Mesendoderm (in vitro differentiated cells): ENCODE results near the gene CNTN4.

ENCODE experiments used
- DNase-seq: peaks from one replicate; pipeline ENCODE4 v3.0.0; 2013
- H2AK5ac ChIP-seq: 2 replicates; pipeline ENCODE4 v1.6.1; 2013; ENCODE audit warnings: low read length, inconsistent platforms
- H2BK120ac ChIP-seq: 2 replicates; pipeline ENCODE4 v1.6.1; 2013; ENCODE audit warnings: low read depth, mild to moderate bottlenecking, low read length, moderate library complexity, mixed read lengths
- H2BK15ac ChIP-seq: replicated peaks from 2 replicates; pipeline ENCODE4 v1.6.1; 2013; ENCODE audit warnings: low read depth, mild to moderate bottlenecking, moderate library complexity
- H2BK5ac ChIP-seq: 2 replicates; pipeline ENCODE4 v1.6.1; 2013; ENCODE audit warnings: low read length, inconsistent platforms
- H3K18ac ChIP-seq: 2 replicates; pipeline ENCODE4 v1.6.1; 2013; ENCODE audit warnings: mild to moderate bottlenecking, low read length, mixed read lengths
- H3K23ac ChIP-seq: one replicate; pipeline ENCODE4 v1.6.1; 2013; ENCODE audit warnings: low read length
- H3K27ac ChIP-seq: 2 replicates; pipeline ENCODE4 v1.5.1; 2013; ENCODE audit warnings: low read depth, mild to moderate bottlenecking, inconsistent platforms, low read length, moderate library complexity
- H3K27me3 ChIP-seq: 2 replicates; pipeline ENCODE4 v1.6.1; 2013; ENCODE audit warnings: low read length, control low read depth, mild to moderate bottlenecking, inconsistent platforms; ENCODE audit not compliant: insufficient read depth, poor library complexity
- H3K36me3 ChIP-seq: 2 replicates; pipeline ENCODE4 v1.6.1; 2013; ENCODE audit warnings: low read length, inconsistent platforms; ENCODE audit not compliant: control insufficient read depth, insufficient read depth
- H3K4ac ChIP-seq: one replicate; pipeline ENCODE4 v1.6.1; 2013; ENCODE audit warnings: low read depth, mild to moderate bottlenecking, low read length, moderate library complexity
- H3K4me1 ChIP-seq: 2 replicates; pipeline ENCODE4 v1.6.1; 2013; ENCODE audit warnings: low read depth, low read length, inconsistent platforms; ENCODE audit not compliant: control insufficient read depth
- H3K4me2 ChIP-seq: 2 replicates; pipeline ENCODE4 v1.6.1; 2013; ENCODE audit warnings: low read length
- H3K4me3 ChIP-seq: 2 replicates; pipeline ENCODE4 v1.5.1; 2013; ENCODE audit warnings: mild to moderate bottlenecking, low read length
- H3K56ac ChIP-seq: one replicate; pipeline ENCODE4 v1.6.1; 2013; ENCODE audit warnings: low read length
- H3K79me1 ChIP-seq: 2 replicates; pipeline ENCODE4 v1.6.1; 2013; ENCODE audit warnings: low read length, inconsistent platforms
- H3K79me2 ChIP-seq: 2 replicates; pipeline ENCODE4 v1.6.1; 2013; ENCODE audit warnings: mild to moderate bottlenecking, low read length; ENCODE audit not compliant: control insufficient read depth, insufficient read depth
- H3K9ac ChIP-seq: 2 replicates; pipeline ENCODE4 v1.6.1; 2013; ENCODE audit warnings: low read length, inconsistent platforms
- H4K5ac ChIP-seq: one replicate; pipeline ENCODE4 v1.6.1; 2013; ENCODE audit warnings: low read length
- H4K8ac ChIP-seq: one replicate; pipeline ENCODE4 v1.6.1; 2013; ENCODE audit warnings: low read depth, mild to moderate bottlenecking, control low read depth, low read length, moderate library complexity
- WGBS: extraction: QIAGEN DNeasy Blood & Tissue Kit; methylation state at CpG from one replicate; pipeline ENCODE4 v1.1.7; 2013; ENCODE audit warnings: low lambda C conversion rate, missing lambda C conversion rate; ENCODE audit not compliant: insufficient coverage; ENCODE audit errors: extremely low coverage; 5-methylcytosine and 5-hydroxymethylcytosine counted together

Gene CNTN4

DNA sequence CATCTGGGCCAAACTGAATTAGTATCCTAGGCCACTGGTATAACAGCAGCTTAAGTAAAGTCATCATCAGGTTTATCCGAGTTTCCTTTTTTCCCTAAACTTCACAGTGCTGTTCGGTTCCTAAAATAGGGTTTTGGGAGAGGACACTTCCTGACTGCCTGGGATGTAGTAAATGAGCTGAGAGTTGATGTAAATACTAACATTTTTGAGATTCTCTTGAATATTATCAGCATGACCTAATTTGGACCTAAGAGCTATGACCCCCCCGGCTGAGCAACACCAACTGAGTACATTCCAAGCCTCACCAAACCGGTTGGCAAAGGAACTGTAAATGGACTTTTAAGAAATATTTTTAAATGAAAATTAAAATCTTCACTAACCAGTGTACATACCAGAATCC lies 932.7 kb downstream of the CNTN4 start:
- DNase-seq: peak; percentile 91
- H2BK15ac ChIP-seq: no peak overlapping the region
- H4K8ac ChIP-seq: no peak overlapping the region
- H3K4me3 ChIP-seq: no peak overlapping the region
- H2BK5ac ChIP-seq: no peak overlapping the region
- no peak overlapping the region for H3K4ac ChIP-seq
- no peaks in the 10 kb centered on the region for H3K27me3 ChIP-seq
- no peaks in the 10 kb centered on the region for H3K79me1 ChIP-seq
- no peak overlapping the region for H3K23ac ChIP-seq
- no peak overlapping the region for H3K56ac ChIP-seq
- H3K36me3 ChIP-seq: no peaks in the 10 kb centered on the region
- peaks cover 3% of the 10 kb centered on the region for H3K4me1 ChIP-seq
- H3K4me2 ChIP-seq: no peak overlapping the region
- H4K5ac ChIP-seq: no peak overlapping the region
- no peak overlapping the region for H2AK5ac ChIP-seq
- H3K18ac ChIP-seq: no peak overlapping the region
- H3K79me2 ChIP-seq: no peaks in the 10 kb centered on the region
- no peak overlapping the region for H2BK120ac ChIP-seq
- no peak overlapping the region for H3K27ac ChIP-seq
- no peak overlapping the region for H3K9ac ChIP-seq
- no CpG with 5 or more reads among the region's 4 CpGs for WGBS

DNA sequence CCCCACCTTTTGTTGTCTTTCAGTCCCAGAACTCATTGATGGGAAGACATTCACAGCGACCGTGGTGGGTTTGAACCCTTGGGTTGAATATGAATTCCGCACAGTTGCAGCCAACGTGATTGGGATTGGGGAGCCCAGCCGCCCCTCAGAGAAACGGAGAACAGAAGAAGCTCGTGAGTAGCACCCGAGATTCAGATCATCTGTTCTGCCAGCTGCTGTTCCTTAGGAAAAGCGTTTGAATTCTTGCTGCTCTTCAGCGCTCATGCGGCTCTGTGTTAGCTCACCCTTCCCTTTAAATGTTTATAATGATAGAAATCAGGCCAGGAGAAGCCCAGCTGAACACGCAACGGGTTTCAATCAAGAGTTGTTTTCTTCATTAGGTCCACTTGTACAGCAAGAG lies 938.5 kb downstream of the CNTN4 start:
- H4K5ac ChIP-seq: no peak overlapping the region
- H3K4me2 ChIP-seq: no peak overlapping the region
- H2BK120ac ChIP-seq: no peak overlapping the region
- H2AK5ac ChIP-seq: no peak overlapping the region
- peak overlapping the region; percentile 25 for H3K18ac ChIP-seq
- H3K27ac ChIP-seq: no peak overlapping the region
- no peaks in the 10 kb centered on the region for H3K36me3 ChIP-seq
- no peak overlapping the region for H3K23ac ChIP-seq
- DNase-seq: no peak
- peaks cover 3% of the 10 kb centered on the region for H3K4me1 ChIP-seq
- no peaks in the 10 kb centered on the region for H3K27me3 ChIP-seq
- no peak overlapping the region for H3K4me3 ChIP-seq
- H4K8ac ChIP-seq: no peak overlapping the region
- H3K79me1 ChIP-seq: no peaks in the 10 kb centered on the region
- no peak overlapping the region for H3K56ac ChIP-seq
- H3K9ac ChIP-seq: no peak overlapping the region
- no peak overlapping the region for H3K4ac ChIP-seq
- H2BK5ac ChIP-seq: no peak overlapping the region
- no peak overlapping the region for H2BK15ac ChIP-seq
- no CpG with 5 or more reads among the region's 13 CpGs for WGBS
- H3K79me2 ChIP-seq: no peaks in the 10 kb centered on the region

DNA sequence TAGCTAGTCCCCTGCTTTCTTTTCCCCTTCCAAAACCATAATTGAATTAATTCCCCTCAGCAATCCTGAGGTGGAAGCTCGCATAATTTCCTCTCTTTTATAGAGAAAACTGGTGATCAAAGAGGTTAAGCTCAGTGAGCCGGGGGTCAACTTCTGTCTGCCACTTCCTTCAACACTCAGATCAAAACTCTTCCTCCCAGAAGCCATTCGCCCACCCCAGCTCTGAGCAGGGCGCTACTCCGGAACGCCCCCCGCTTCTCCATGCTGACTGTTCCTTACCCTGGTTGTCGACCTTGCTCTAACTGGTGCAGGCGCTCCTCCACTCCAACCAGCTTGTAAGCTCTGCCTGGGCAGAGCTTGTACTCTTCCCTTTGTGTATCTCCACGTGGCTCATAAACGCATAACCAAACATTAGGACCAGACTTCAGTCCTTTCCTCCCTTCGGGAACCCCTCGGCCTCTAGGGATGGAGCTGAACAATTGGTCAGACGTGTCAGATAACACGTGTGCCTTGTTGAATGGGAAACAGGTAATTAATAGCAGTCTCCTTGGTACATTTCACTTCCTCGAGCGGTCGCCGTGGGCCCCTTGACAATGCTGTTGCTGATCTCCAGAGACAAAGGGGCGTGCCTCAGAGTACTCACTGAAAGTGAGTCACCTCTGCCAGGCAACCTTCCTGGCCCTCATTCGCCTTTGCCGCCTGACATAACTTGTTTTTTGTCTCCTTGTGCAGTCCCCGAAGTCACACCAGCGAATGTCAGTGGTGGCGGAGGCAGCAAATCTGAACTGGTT lies 939.7 kb downstream of the CNTN4 start:
- DNase-seq: peak; percentile 67
- H3K79me2 ChIP-seq: no peaks in the 10 kb centered on the region
- H3K18ac ChIP-seq: peak overlapping the region; percentile 56
- H3K79me1 ChIP-seq: no peaks in the 10 kb centered on the region
- H3K27me3 ChIP-seq: no peaks in the 10 kb centered on the region
- no peak overlapping the region for H3K4ac ChIP-seq
- H4K8ac ChIP-seq: no peak overlapping the region
- no peak overlapping the region for H2AK5ac ChIP-seq
- H3K27ac ChIP-seq: no peak overlapping the region
- H2BK5ac ChIP-seq: no peak overlapping the region
- no CpG with 5 or more reads among the region's 25 CpGs for WGBS
- H3K4me3 ChIP-seq: no peak overlapping the region
- no peak overlapping the region for H3K4me2 ChIP-seq
- H2BK120ac ChIP-seq: no peak overlapping the region
- H3K36me3 ChIP-seq: no peaks in the 10 kb centered on the region
- H3K9ac ChIP-seq: no peak overlapping the region
- H3K23ac ChIP-seq: no peak overlapping the region
- no peak overlapping the region for H4K5ac ChIP-seq
- no peak overlapping the region for H3K56ac ChIP-seq
- peaks cover 3% of the 10 kb centered on the region for H3K4me1 ChIP-seq
- H2BK15ac ChIP-seq: no peak overlapping the region

DNA sequence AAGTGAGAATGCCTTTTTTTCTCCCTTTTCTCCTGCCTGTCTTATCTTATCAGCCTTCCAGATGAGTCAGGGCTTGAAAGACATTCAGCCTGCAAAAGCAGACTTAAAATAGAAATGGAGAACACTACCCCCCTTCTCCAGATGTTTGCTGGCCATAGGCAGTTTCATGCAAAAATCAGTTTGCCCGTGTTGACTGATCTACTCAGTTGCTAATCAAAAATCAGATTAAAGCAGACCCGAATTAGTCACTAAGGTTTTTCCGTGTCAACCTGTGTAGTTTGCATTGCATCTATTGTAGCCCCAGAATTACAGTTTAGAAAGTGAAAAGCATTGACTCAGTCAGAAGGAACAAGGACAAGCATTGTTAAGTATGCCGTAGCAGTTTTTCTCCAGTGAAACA lies 955.3 kb downstream of the CNTN4 start:
- Histone ChIP-seq H2BK15ac (no peak overlapping the region), H2BK120ac (no peak overlapping the region), H3K9ac (no peak overlapping the region), H4K5ac (no peak overlapping the region), H3K56ac (no peak overlapping the region), H3K36me3 (no peaks in the 10 kb centered on the region), H4K8ac (no peak overlapping the region), H3K4me1 (peaks cover 5% of the 10 kb centered on the region), H3K27me3 (no peaks in the 10 kb centered on the region), H3K4me2 (no peak overlapping the region), H3K18ac (no peak overlapping the region), H3K79me2 (no peaks in the 10 kb centered on the region), H3K23ac (no peak overlapping the region), H3K4ac (no peak overlapping the region), H2BK5ac (no peak overlapping the region), H3K27ac (no peak overlapping the region), H3K79me1 (no peaks in the 10 kb centered on the region), H2AK5ac (no peak overlapping the region), H3K4me3 (no peak overlapping the region)
- peak; percentile 85 for DNase-seq
- WGBS: no CpG with 5 or more reads among the region's 4 CpGs

DNA sequence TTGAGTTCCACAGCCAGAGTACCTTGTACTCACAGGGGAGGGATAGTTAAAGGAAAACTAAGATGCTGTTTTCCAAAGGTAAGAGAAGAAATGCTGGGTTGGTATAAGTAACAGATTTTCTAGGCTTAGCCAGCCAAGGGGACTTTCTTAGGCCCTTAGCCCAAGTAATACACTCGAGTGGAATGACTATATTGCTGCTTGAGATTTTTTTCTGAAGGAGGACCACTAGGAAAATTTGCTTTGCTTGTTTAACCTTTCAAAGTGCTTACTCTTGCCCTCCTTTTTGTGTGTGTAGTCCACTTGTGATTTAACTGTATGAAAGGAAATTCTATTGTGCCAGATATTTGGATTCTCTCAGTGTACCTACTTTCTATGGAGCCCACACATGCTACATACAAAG lies 961.0 kb downstream of the CNTN4 start:
- Histone ChIP-seq H3K27me3 (no peaks in the 10 kb centered on the region), H3K4me1 (peaks cover 4% of the 10 kb centered on the region), H3K18ac (no peak overlapping the region), H2BK5ac (no peak overlapping the region), H4K8ac (no peak overlapping the region), H2AK5ac (no peak overlapping the region), H3K79me2 (no peaks in the 10 kb centered on the region), H3K4me2 (no peak overlapping the region), H3K56ac (no peak overlapping the region), H3K36me3 (no peaks in the 10 kb centered on the region), H4K5ac (no peak overlapping the region), H3K9ac (no peak overlapping the region), H3K4ac (no peak overlapping the region), H3K4me3 (no peak overlapping the region), H2BK15ac (no peak overlapping the region), H3K23ac (no peak overlapping the region), H3K79me1 (no peaks in the 10 kb centered on the region), H2BK120ac (no peak overlapping the region), H3K27ac (no peak overlapping the region)
- WGBS: no CpG with 5 or more reads among the region's 1 CpG
- DNase-seq: no peak

DNA sequence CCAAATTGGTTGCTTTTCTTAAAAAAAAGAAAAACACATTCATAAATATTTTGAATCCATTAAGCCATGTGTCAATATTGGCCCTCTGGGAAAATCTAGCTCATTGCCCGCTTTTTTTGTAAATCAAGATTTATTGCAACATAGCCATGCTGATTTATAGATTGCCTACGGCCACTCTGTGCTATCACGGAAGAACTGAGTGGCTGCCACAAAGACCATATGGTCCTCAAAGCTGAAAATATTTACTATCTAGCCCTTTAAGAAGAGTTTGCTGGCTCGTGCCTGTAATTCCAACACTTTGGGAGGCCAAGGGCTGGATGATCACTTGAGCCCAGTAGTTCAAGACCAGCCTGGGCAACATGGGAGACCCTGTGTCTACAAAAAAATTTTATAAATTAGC lies 965.6 kb downstream of the CNTN4 start:
- Histone ChIP-seq H2BK120ac (no peak overlapping the region), H3K27ac (no peak overlapping the region), H3K9ac (no peak overlapping the region), H3K27me3 (no peaks in the 10 kb centered on the region), H4K5ac (no peak overlapping the region), H2AK5ac (no peak overlapping the region), H3K18ac (no peak overlapping the region), H3K23ac (no peak overlapping the region), H3K4me2 (no peak overlapping the region), H3K79me2 (no peaks in the 10 kb centered on the region), H3K79me1 (no peaks in the 10 kb centered on the region), H3K36me3 (no peaks in the 10 kb centered on the region), H2BK15ac (no peak overlapping the region), H2BK5ac (no peak overlapping the region), H3K56ac (no peak overlapping the region), H3K4ac (no peak overlapping the region), H4K8ac (no peak overlapping the region), H3K4me3 (no peak overlapping the region), H3K4me1 (peaks cover 4% of the 10 kb centered on the region)
- WGBS: no CpG with 5 or more reads among the region's 4 CpGs
- no peak for DNase-seq
